RWPE1 (cell line): ENCODE data around the gene PLEKHG4B.
A peak's percentile ranks its signal among the peaks of the same experiment; 100 is the strongest.
"Not testable (repeated sequence)": the region's sequence is repeated elsewhere in the genome, so short reads cannot be mapped to it uniquely, and the experiment has no call there.

Source experiments
- CTCF ChIA-PET: fragments of 350-600 bp; sonication (Branson Sonifier 250); formaldehyde crosslinking; extraction: SDS; loops from one replicate; lab custom pipeline; 2021; lab: Yijun Ruan, JAX
- POLR2A ChIA-PET: fragments of 400-600 bp; formaldehyde crosslinking; extraction: SDS; loops from one replicate; lab custom pipeline; 2020; ENCODE audit warnings: antibody characterized with exemption; ENCODE audit not compliant: low non-redundant PET; lab: Yijun Ruan, JAX
- DNase-seq: peaks from one replicate; pipeline ENCODE4 v3.0.0; 2012; ENCODE audit warnings: low spot score
- H3K27ac ChIP-seq: fragments of 450-650 bp; 2 replicates; pipeline ENCODE4 v1.5.1; 2017
- TF ChIP-seq, protein P1 (sequence below): fragments of 450-650 bp; conservative IDR thresholded peaks from 2 replicates; pipeline ENCODE4 v1.5.1; 2017; ENCODE audit warnings: low read depth, mild to moderate bottlenecking

PLEKHG4B gene, protein sequence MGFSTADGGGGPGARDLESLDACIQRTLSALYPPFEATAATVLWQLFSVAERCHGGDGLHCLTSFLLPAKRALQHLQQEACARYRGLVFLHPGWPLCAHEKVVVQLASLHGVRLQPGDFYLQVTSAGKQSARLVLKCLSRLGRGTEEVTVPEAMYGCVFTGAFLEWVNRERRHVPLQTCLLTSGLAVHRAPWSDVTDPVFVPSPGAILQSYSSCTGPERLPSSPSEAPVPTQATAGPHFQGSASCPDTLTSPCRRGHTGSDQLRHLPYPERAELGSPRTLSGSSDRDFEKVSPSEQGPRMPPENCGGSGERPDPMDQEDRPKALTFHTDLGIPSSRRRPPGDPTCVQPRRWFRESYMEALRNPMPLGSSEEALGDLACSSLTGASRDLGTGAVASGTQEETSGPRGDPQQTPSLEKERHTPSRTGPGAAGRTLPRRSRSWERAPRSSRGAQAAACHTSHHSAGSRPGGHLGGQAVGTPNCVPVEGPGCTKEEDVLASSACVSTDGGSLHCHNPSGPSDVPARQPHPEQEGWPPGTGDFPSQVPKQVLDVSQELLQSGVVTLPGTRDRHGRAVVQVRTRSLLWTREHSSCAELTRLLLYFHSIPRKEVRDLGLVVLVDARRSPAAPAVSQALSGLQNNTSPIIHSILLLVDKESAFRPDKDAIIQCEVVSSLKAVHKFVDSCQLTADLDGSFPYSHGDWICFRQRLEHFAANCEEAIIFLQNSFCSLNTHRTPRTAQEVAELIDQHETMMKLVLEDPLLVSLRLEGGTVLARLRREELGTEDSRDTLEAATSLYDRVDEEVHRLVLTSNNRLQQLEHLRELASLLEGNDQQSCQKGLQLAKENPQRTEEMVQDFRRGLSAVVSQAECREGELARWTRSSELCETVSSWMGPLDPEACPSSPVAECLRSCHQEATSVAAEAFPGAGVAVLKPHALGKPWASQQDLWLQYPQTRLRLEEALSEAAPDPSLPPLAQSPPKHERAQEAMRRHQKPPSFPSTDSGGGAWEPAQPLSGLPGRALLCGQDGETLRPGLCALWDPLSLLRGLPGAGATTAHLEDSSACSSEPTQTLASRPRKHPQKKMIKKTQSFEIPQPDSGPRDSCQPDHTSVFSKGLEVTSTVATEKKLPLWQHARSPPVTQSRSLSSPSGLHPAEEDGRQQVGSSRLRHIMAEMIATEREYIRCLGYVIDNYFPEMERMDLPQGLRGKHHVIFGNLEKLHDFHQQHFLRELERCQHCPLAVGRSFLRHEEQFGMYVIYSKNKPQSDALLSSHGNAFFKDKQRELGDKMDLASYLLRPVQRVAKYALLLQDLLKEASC (N-terminal part only)

DNA sequence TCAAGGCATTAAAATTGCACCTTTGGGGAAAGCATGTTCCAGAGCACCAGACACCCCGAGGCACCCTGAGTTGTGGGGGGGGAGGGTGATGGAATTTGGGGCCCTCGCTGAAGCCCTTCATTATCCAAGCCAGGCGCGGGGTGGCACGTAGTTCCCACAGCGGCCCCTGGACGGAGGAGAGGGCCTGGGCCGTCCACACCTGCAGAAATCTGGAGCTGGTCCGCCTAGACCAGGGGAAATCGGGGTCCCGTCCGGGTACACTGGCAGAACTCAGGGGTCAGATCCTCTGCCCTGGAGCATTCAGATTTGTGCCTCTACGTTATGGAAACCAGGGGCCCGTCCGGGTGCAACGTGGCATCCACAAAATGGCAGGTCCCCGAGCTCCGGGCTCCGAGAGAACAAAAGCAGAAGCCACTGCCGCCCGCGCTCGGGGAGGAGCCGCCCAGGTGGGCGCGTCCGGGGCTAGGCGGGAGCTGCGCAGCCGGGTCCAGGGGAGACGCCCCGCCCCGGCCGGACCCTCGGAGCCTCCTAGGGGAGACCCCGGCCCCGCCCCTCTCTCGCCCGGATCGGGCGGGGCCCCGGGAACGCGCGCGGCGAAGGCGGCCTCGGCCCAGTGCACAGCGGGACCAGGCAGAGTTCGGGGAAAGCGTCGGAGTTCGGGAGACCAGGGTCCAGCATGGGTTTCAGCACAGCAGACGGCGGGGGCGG lies at the start of gene PLEKHG4B:
TSS of gene PLEKHG4B (plus strand) at position 613 of the 708 bp plus-strand sequence. CDS start at position 677, 64 bp downstream.
- no peak for DNase-seq
- ChIA-PET CTCF (no interaction called here), POLR2A (no interaction called here)
- no peak within 1 kb of the TSS for H3K27ac ChIP-seq
- TF ChIP-seq, protein P1, sequence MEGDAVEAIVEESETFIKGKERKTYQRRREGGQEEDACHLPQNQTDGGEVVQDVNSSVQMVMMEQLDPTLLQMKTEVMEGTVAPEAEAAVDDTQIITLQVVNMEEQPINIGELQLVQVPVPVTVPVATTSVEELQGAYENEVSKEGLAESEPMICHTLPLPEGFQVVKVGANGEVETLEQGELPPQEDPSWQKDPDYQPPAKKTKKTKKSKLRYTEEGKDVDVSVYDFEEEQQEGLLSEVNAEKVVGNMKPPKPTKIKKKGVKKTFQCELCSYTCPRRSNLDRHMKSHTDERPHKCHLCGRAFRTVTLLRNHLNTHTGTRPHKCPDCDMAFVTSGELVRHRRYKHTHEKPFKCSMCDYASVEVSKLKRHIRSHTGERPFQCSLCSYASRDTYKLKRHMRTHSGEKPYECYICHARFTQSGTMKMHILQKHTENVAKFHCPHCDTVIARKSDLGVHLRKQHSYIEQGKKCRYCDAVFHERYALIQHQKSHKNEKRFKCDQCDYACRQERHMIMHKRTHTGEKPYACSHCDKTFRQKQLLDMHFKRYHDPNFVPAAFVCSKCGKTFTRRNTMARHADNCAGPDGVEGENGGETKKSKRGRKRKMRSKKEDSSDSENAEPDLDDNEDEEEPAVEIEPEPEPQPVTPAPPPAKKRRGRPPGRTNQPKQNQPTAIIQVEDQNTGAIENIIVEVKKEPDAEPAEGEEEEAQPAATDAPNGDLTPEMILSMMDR = no peak

DNA sequence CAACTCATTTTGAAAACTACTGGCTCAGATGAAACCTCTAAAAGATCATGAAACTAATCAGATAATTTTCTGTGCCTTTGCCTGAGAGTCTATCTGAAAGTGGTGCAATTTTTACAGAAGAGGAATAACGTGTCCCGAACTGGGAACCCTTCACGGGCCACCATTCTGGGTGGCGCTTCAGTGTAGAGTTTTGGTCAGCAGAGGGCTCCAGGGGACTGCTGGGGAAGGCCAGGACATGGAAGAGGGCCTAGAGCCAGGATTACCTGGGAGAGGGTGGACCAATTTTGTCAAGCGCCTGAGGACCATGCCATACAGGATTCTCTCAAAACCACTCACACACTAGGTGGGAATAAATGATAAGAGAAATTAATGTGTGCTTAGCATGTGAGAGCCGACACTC lies 49.7 kb upstream of the PLEKHG4B start:
- no peak for DNase-seq
- POLR2A ChIA-PET = no interaction called here
- CTCF ChIA-PET = no interaction called here
- TF ChIP-seq, protein P1 = peak; percentile 41
- no peak overlapping the region for H3K27ac ChIP-seq

DNA sequence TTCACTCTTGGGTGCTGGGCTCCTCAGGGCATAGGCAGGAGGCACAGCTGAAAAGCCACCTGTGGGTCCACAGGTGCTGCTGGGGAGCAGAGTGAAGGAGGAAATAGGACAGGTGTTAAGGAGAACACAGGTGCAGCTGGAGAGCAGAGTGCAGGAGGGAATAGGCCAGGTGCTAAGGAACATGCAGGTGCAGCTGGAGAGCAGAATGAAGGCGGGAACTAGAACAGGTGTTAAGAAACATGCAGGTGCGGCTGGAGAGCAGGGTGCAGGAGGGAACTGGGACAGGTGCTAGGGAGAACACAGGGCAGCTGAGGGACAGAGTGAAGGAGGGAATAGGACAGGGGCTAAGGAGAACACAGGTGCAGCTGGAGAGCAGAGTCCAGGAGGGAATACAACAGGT lies 43.8 kb upstream of the PLEKHG4B start:
- no peak overlapping the region for H3K27ac ChIP-seq
- TF ChIP-seq, protein P1 = no peak
- ChIA-PET POLR2A (no interaction called here), CTCF (no interaction called here)
- no peak for DNase-seq

DNA sequence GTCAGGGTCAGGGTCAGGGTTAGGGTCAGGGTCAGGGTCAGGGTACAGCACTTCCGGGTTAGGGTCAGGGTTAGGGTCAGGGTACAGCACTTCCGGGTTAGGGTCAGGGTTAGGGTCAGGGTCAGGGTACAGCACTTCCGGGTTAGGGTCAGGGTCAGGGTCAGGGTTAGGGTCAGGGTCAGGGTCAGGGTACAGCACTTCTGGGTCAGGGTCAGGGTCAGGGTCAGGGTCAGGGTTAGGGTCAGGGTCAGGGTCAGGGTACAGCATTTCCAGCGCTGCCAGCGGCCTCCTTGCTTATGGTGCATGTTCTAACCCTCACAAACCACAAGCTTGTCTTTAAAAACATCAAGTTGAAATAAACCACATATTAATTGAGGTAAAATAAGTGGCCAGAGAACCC lies 42.4 kb upstream of the PLEKHG4B start:
- DNase-seq, H3K27ac ChIP-seq, CTCF ChIA-PET, POLR2A ChIA-PET: not testable (repeated sequence)

DNA sequence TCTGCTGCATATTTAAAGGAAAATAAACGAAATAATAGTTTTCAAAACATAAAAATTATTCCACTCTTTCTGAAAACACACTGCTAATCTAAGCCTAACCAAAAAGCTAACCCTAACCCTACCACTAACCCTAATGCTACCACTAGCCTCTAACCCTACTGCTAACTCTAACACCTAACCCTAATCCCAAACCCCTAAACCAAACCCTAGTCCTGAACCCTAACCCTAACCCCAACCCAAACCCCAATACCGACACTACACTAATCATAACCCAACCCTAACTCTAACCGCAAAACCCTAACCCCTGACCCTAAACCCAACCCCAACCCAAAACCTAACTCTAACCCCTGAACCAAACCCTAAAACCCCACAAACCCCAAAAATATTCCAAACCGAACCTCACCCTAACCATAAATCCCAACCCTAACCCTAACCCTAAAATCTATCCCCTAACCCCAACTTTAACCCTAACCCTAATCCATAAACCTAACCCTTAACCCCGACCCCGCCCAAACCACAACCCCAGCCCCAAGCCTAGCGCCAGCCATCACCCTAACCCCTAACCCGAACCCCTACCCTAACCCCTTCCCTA lies 41.9 kb upstream of the PLEKHG4B start:
- DNase-seq = no peak
- CTCF ChIA-PET = no interaction called here
- H3K27ac ChIP-seq = no peak overlapping the region
- POLR2A ChIA-PET = no interaction called here
- TF ChIP-seq, protein P1 = no peak
